ENCODE results near the gene FRMPD1.

FRMPD1 gene

DNA sequence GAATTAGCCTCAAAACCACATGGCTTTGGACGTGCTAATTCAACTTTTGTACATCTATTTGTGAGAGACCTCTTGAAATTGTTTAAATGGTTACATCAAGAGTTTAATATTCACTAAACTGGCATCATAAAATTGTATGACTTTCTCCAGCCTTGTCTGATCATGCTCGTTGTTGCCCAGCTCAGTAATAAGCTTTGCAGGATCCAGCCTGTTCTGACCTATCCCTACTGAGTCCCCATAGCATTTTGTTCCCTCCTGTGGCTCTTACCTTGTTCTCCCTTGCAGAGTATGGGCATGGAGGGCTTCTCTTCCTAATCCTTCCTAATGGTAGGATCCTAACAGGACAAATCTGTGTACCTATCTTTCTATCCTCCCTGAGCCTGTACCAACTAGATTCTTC is 127.8 kb downstream of the FRMPD1 start:
- DNase-seq (ENCODE audit: low read depth in 2 of 2): no peak

GRCh38 chr9:37784291-37784615 is 133.5 kb downstream of the FRMPD1 start:
- DNase-seq (ENCODE audit: low read depth in 2 of 2): no peak

- DNase-seq (ENCODE audit: low read depth in 2 of 2): peak; percentile 62 to 70
Observed at GRCh38 chr9:37784616-37785483, 134.1 kb downstream of the FRMPD1 start, which contains the start of gene EXOSC3. TSS of gene EXOSC3 (minus strand) at chr9:37785064. CDS start at chr9:37785044, 20 bp downstream.

DNA sequence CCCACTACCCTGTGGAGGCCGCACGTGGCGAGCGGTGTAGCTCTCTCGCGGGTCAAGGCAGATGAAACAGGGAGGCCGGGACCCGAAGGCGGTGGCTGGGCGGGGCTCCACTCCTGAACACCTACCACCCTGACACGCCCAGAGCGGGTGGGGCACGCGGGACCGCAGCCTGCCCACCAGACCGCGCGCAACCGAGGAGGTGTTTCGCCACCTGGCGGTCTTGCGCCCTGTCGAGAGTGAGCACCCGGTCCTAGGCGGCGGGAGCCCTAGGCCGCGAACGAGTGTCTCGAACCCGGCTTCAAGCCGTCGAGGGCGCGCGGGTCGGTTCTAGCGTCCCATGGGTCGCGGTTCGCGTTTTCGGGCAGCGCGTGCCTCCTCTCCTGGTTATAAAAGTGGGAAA is 136.3 kb downstream of the FRMPD1 start:
- no peak for DNase-seq (ENCODE audit: low read depth in 2 of 2)

DNA sequence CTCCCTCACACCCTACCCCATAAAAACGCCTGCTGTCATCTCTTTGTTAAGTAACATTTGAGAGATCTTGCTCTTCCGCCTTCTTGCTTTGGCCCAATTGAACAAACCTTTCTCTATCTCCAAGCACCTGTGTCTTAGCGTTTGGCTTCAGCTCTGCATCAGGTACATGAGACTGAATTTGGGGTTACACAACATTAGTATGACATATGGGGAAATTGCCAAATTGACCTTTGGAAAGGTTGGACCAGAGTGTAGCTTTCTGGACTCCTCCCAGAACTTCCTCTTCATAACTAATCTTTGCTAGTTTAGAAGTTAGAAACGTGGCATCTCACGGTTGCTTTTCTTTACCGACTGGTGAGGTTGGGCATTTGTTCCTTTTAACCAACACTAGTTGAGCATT is 137.6 kb downstream of the FRMPD1 start:
- no peak for DNase-seq (ENCODE audit: low read depth in 2 of 2)

GRCh38 chr9:37790096-37790495 is 139.3 kb downstream of the FRMPD1 start:
- no peak for DNase-seq (ENCODE audit: low read depth in 2 of 2)

- no peak for DNase-seq (ENCODE audit: low read depth in 2 of 2)
Observed at GRCh38 chr9:37792122-37792521, 141.4 kb downstream of the FRMPD1 start.

DNA sequence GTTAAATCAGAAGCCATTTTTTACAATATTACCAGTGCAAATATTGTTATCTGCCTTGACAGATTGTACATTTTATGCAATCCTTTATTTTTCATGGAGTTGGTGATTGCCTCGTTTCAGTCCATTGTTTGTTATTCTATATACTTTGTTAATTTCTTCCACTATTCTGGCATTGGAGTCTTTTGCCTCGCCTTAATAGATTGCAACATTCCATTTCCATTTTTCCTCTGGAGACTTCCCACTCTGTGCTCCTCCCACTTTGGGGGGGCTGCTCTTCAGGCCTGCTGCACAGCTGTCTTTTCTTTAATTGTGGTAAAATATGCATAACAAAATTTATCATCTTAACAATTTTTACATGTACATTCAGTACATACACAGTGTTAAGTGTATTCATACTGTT is 145.5 kb downstream of the FRMPD1 start:
- no peak for DNase-seq (ENCODE audit: low read depth in 2 of 2)

All from fibroblast of skin of left quadriceps (primary cell).